ENCODE results near the gene PKNOX1. TPM values are rescaled to one million over a fixed set of nuclear protein-coding genes. Genes with fewer than 3 reads are reported as not detected.

Gene PKNOX1
- total RNA-seq, 6 experiments from 2014 or later: 6.2 to 9.5 (median 7.4) TPM

GRCh38 chr21:43020177-43020576, 45.8 kb downstream of the PKNOX1 start:
- no peak overlapping the region for H3K4me3 ChIP-seq
- TF ChIP-seq POLR2A (IDR thresholded peaks at IDR 0.05): no peak
- TF ChIP-seq, protein P1, sequence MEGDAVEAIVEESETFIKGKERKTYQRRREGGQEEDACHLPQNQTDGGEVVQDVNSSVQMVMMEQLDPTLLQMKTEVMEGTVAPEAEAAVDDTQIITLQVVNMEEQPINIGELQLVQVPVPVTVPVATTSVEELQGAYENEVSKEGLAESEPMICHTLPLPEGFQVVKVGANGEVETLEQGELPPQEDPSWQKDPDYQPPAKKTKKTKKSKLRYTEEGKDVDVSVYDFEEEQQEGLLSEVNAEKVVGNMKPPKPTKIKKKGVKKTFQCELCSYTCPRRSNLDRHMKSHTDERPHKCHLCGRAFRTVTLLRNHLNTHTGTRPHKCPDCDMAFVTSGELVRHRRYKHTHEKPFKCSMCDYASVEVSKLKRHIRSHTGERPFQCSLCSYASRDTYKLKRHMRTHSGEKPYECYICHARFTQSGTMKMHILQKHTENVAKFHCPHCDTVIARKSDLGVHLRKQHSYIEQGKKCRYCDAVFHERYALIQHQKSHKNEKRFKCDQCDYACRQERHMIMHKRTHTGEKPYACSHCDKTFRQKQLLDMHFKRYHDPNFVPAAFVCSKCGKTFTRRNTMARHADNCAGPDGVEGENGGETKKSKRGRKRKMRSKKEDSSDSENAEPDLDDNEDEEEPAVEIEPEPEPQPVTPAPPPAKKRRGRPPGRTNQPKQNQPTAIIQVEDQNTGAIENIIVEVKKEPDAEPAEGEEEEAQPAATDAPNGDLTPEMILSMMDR (IDR thresholded peaks at IDR 0.05): no peak
- peaks cover 0 to 47% (median 6%) of the 10 kb centered on the region in 4 donors for H3K36me3 ChIP-seq
- no peak for ATAC-seq
- no peaks in the 10 kb centered on the region for H3K27me3 ChIP-seq
- intact Hi-C loops (cut with DNase I): no loop called here
- no peaks in the 10 kb centered on the region for H3K4me1 ChIP-seq
- H3K27ac ChIP-seq: no peak overlapping the region
- WGBS (ENCODE audit: insufficient coverage, low coverage, low lambda C conversion rate, missing lambda C conversion rate): 90% methylated on average over 13 of the region's 13 CpGs
- no peaks in the 10 kb centered on the region for H3K9me3 ChIP-seq
- DNase-seq: no peak

DNA sequence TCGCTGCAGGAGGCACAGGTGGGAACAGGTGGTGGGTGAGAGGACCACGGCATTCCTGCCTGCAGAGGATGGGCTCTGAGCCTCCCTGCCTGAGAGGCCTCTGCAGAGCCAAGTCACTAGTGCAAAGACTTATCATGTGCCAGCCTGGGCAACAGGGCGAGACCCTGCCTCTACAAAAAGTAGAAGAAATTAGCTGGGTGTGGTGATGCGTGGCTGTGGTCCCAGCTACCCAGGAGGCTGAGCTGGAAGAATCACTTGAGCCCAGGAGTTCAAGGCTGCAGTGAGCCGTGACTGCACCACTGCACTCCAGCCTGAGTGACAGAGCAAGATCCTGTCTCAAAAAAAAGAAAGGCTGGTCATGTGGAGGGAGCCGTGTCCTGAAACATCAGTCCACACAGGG, 46.4 kb downstream of the PKNOX1 start:
- no peaks in the 10 kb centered on the region for H3K4me1 ChIP-seq
- no peak for ATAC-seq
- intact Hi-C loops (cut with DNase I): no loop called here
- H3K9me3 ChIP-seq: no peaks in the 10 kb centered on the region
- TF ChIP-seq, protein P1 (IDR thresholded peaks at IDR 0.05): no peak
- no peak for TF ChIP-seq POLR2A (IDR thresholded peaks at IDR 0.05)
- H3K36me3 ChIP-seq: peaks cover 0 to 50% (median 8%) of the 10 kb centered on the region in 4 donors
- no peak overlapping the region for H3K4me3 ChIP-seq
- 90% methylated on average over 3 of the region's 6 CpGs for WGBS (ENCODE audit: insufficient coverage, low coverage, low lambda C conversion rate, missing lambda C conversion rate)
- H3K27ac ChIP-seq: no peak overlapping the region
- no peaks in the 10 kb centered on the region for H3K27me3 ChIP-seq
- DNase-seq: no peak

- Histone ChIP-seq H3K4me1 (no peaks in the 10 kb centered on the region), H3K27ac (no peak overlapping the region), H3K27me3 (no peaks in the 10 kb centered on the region), H3K4me3 (no peak overlapping the region), H3K36me3 (peaks cover 0 to 48% (median 8%) of the 10 kb centered on the region in 4 donors), H3K9me3 (no peaks in the 10 kb centered on the region)
- WGBS (ENCODE audit: insufficient coverage, low coverage, low lambda C conversion rate, missing lambda C conversion rate): 94% methylated on average over 10 of the region's 10 CpGs
- TF ChIP-seq POLR2A (IDR thresholded peaks at IDR 0.05): no peak
- TF ChIP-seq, protein P1 (IDR thresholded peaks at IDR 0.05): no peak
- no peak for DNase-seq
- intact Hi-C loops (cut with DNase I): no loop called here
- ATAC-seq: no peak
Observed at GRCh38 chr21:43021191-43021590, 46.8 kb downstream of the PKNOX1 start.

DNA sequence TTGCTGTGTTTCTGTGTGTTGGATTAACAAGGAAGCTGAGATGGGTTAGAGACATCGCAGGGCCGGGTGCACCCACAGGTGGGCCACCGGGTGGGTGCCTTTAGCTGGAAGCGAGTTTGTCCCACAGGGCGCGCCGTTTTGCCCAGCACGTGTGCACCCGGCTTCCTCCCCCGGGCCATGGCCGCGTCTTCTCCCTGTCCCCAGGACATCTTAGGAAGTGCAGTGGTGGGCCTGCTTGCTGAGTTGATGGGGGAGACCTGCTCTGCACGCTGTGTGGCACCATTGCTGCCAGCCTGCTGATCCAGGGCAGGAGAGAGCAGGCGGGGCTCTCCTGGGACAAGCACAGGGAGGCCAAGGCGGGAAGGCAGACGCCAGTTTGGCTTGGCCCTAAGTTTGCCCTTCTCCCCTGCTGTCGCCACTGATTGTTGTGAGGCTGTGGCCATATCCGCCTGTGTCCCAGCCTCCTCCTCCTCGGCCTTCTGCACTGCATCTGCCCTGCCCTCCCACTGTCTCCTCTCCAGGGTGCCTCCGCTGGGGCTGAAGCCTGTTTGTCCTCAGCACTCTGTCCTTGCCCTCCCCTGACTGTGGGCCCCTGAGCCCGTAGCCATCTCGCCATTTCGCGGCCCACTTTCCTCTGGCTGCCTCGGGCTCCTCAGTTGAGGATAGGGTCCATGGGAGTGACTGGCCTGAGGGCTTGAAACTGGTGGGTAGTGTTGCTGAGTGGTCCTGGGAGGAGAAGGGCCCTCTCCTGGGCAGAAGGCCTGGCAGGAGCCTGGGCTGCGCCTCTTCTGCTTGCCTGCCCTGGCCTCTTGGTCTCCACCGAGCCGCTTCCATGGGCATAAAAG, 47.6 kb downstream of the PKNOX1 start:
- Histone ChIP-seq H3K27me3 (no peaks in the 10 kb centered on the region), H3K4me1 (no peaks in the 10 kb centered on the region), H3K9me3 (no peaks in the 10 kb centered on the region), H3K27ac (no peak overlapping the region), H3K36me3 (peaks cover 0 to 40% (median 8%) of the 10 kb centered on the region in 4 donors), H3K4me3 (no peak overlapping the region)
- no peak for DNase-seq
- no peak for TF ChIP-seq POLR2A (IDR thresholded peaks at IDR 0.05)
- TF ChIP-seq, protein P1 (IDR thresholded peaks at IDR 0.05): no peak
- ATAC-seq: peak in 1 of 4 donors; percentile 42
- intact Hi-C loops (cut with DNase I): no loop called here
- 93% methylated on average over 3 of the region's 28 CpGs for WGBS (ENCODE audit: insufficient coverage, low coverage, low lambda C conversion rate, missing lambda C conversion rate)
